Lung (tissue), 12 donors: ENCODE results near the gene WNK2. TPM values are rescaled to one million over a fixed set of nuclear protein-coding genes. Genes with fewer than 3 reads are reported as not detected.

Experiments
- ATAC-seq: fragments of 200-7000 bp; cut with Tn5 transposase; one replicate; pipeline ENCODE4 v1.9.1; 2020; ENCODE audit warnings: moderate number of reproducible peaks; ENCODE audit not compliant: insufficient read depth, low FRiP score
- DNase-seq, 3 donors: peaks; one replicate each; pipeline ENCODE4 v3.0.0-alpha.2; 2013 to 2017
- H3K27ac ChIP-seq, 2 donors: one replicate each; pipeline ENCODE4 v1.5.1; 2013; ENCODE audit warnings: mild to moderate bottlenecking in 2 of 2, moderate library complexity in 2 of 2, control low read depth in 1 of 2, inconsistent platforms in 1 of 2, low read depth in 1 of 2, low read length in 1 of 2
- H3K27me3 ChIP-seq, 3 donors: one replicate each; pipeline ENCODE4 v1.5.1; 2013; ENCODE audit warnings: low read length in 2 of 3; ENCODE audit not compliant: control insufficient read depth in 3 of 3, insufficient read depth in 3 of 3
- H3K36me3 ChIP-seq, 4 donors: one replicate each; pipeline ENCODE4 v1.5.1; 2013; ENCODE audit warnings: low read length in 4 of 4, mild to moderate bottlenecking in 1 of 4, moderate library complexity in 1 of 4; ENCODE audit not compliant: control insufficient read depth in 4 of 4, insufficient read depth in 4 of 4
- H3K4me1 ChIP-seq, 5 donors: one replicate each; pipeline ENCODE4 v1.5.1; 2013; ENCODE audit warnings: low read length in 5 of 5, mild to moderate bottlenecking in 2 of 5, moderate library complexity in 1 of 5; ENCODE audit not compliant: control insufficient read depth in 5 of 5, insufficient read depth in 5 of 5
- H3K4me3 ChIP-seq: one replicate; pipeline ENCODE4 v1.5.1; 2013; ENCODE audit warnings: mild to moderate bottlenecking, control low read depth, moderate library complexity
- H3K9ac ChIP-seq, 2 donors: one replicate each; pipeline ENCODE4 v1.5.1; 2013; ENCODE audit warnings: low read length in 2 of 2, control low read depth in 1 of 2; ENCODE audit not compliant: insufficient read depth in 1 of 2
- H3K9me3 ChIP-seq, 4 donors: one replicate each; pipeline ENCODE4 v1.5.1; 2013; ENCODE audit warnings: low read length in 3 of 4, mild to moderate bottlenecking in 1 of 4, moderate library complexity in 1 of 4; ENCODE audit not compliant: control insufficient read depth in 4 of 4, insufficient read depth in 3 of 4
- WGBS, 2 donors: extraction: QIAGEN DNeasy Blood & Tissue Kit; methylation state at CpG; one replicate each; pipeline ENCODE4 v1.1.7; 2013; 5-methylcytosine and 5-hydroxymethylcytosine counted together
- polyA plus RNA-seq, 2 donors: library from polyadenylated mRNA; stranded (reverse); fragments of 200-250 nt; gene quantifications; one replicate each; pipeline ENCODE4 v1.2.1, GENCODE V29; 2013
- total RNA-seq, 2 donors: library from RNA; depleted of rRNA in 1 of 2; stranded (reverse); fragments of >200 nt in 1 of 2; gene quantifications; one replicate each; pipeline ENCODE4 v1.2.1, GENCODE V29; 2014 to 2021
- TF ChIP-seq, protein P1 (sequence below): IDR thresholded peaks from 2 replicates; pipeline ENCODE4 v1.5.1; 2012; ENCODE audit warnings: mild to moderate bottlenecking; ENCODE audit errors: control extremely low read depth, extremely low read depth
- donor health status: control.
- donor health status: control.
- donor health status: Bipolar disorder and iron deficiency.
- donor health status: healthy.
- donor health status: DM: yes; HTN: yes; CAD: no.

The WNK2 gene
- total and polyA plus RNA-seq, 4 donors: 1.00 to 8.5 (median 2.9) TPM

GRCh38 chr9:93267681-93268505, 84.0 kb downstream of the WNK2 start:
- ATAC-seq: no peak
- WGBS, 2 donors: 93% methylated on average over 28 of the region's 28 CpGs
- Histone ChIP-seq H3K9me3 (no peaks in the 10 kb centered on the region), H3K9ac (no peak overlapping the region), H3K27ac (no peak overlapping the region), H3K4me3 (no peak overlapping the region), H3K36me3 (peaks cover 0 to 6% (median 0%) of the 10 kb centered on the region in 4 donors), H3K4me1 (no peaks in the 10 kb centered on the region), H3K27me3 (no peaks in the 10 kb centered on the region)
- no peak for DNase-seq
- TF ChIP-seq, protein P1, sequence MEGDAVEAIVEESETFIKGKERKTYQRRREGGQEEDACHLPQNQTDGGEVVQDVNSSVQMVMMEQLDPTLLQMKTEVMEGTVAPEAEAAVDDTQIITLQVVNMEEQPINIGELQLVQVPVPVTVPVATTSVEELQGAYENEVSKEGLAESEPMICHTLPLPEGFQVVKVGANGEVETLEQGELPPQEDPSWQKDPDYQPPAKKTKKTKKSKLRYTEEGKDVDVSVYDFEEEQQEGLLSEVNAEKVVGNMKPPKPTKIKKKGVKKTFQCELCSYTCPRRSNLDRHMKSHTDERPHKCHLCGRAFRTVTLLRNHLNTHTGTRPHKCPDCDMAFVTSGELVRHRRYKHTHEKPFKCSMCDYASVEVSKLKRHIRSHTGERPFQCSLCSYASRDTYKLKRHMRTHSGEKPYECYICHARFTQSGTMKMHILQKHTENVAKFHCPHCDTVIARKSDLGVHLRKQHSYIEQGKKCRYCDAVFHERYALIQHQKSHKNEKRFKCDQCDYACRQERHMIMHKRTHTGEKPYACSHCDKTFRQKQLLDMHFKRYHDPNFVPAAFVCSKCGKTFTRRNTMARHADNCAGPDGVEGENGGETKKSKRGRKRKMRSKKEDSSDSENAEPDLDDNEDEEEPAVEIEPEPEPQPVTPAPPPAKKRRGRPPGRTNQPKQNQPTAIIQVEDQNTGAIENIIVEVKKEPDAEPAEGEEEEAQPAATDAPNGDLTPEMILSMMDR: no peak

DNA sequence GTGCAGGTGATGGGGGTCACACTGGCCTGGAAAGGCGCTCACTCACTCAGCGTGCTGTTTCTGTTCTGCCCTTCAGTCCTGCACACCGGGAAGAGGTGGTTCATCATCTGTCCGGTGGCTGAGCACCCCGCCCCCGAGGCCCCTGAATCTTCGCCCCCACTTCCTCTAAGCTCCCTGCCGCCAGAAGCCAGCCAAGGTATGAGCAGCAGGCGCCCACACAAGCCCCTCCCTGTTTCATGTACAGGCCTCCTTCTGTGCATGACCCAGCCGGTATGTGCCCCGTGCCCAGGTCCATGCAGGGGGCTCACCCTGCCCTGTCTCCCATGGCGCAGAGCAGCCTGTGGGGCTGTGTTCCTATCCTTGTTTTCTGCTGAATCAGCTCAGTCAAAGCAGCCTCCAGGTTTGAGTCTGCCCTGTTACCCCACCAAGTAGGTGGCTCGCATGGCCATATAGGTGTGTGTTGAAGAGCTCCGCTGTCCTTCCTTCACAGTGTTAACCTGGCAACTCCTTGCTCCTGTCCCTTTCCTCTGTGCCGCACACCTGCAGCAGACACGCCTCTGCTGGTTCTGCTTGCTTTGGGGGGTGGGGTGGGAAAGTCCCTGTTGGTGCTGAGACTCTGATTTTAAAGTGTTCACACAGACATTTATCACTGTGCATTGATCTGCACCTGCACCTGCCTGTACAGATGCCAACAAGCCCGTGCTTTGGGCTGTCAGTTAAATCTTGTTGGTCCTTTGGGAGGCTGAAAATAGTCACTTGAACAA, 84.8 kb downstream of the WNK2 start:
- 54 to 60% methylated on average over 17 of the region's 17 CpGs for WGBS, 2 donors
- no peak for ATAC-seq
- peaks cover 0 to 6% (median 0%) of the 10 kb centered on the region in 4 donors for H3K36me3 ChIP-seq

GRCh38 chr9:93270976-93271375, 87.0 kb downstream of the WNK2 start:
- 89 to 92% methylated on average over 3 of the region's 3 CpGs for WGBS, 2 donors
- H3K4me3 ChIP-seq: no peak overlapping the region
- H3K27ac ChIP-seq: no peak overlapping the region
- no peaks in the 10 kb centered on the region for H3K4me1 ChIP-seq
- TF ChIP-seq, protein P1: no peak
- no peaks in the 10 kb centered on the region for H3K9me3 ChIP-seq
- ATAC-seq (no peak), DNase-seq (no peak)
- no peak overlapping the region for H3K9ac ChIP-seq
- no peaks in the 10 kb centered on the region for H3K27me3 ChIP-seq
- peaks cover 0 to 6% (median 0%) of the 10 kb centered on the region in 4 donors for H3K36me3 ChIP-seq

More for the DNA sequence above, 84.8 kb downstream of the WNK2 start:
- DNase-seq: no peak
- Histone ChIP-seq H3K27me3 (no peaks in the 10 kb centered on the region), H3K4me1 (no peaks in the 10 kb centered on the region), H3K9ac (no peak overlapping the region), H3K4me3 (no peak overlapping the region), H3K27ac (no peak overlapping the region), H3K9me3 (no peaks in the 10 kb centered on the region)
- TF ChIP-seq, protein P1: no peak
